GM12801 (cell line): Measurements from ENCODE around the gene GNAQ.

Experiments
- CTCF ChIP-seq: IDR thresholded peaks from one replicate; pipeline ENCODE4 v1.5.1; 2011; ENCODE audit warnings: control low read depth; ENCODE audit not compliant: insufficient read length; ENCODE audit errors: extremely low read depth

GNAQ gene

DNA sequence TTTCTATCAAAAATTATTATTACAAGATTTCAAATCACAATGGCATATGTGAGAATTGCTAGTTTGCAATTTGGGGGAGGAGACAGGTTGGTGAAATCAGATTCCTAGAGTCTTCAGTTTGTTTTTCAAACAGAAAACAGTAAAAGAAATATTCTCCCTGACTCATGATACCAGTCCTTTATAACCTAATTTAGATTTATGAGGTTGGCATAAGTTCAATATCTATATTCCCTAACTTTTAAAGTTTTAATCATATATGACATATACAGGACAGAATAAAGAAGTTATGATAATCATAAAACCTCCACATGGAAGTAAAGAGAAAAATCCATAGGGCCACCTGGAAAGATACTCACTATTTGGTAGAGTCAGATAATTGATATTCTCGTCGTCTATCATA, 216.4 kb downstream of the GNAQ start:
- no peak for TF ChIP-seq CTCF

- no peak for TF ChIP-seq CTCF
Observed at GRCh38 chr9:77811832-77812231, 219.8 kb downstream of the GNAQ start.

DNA sequence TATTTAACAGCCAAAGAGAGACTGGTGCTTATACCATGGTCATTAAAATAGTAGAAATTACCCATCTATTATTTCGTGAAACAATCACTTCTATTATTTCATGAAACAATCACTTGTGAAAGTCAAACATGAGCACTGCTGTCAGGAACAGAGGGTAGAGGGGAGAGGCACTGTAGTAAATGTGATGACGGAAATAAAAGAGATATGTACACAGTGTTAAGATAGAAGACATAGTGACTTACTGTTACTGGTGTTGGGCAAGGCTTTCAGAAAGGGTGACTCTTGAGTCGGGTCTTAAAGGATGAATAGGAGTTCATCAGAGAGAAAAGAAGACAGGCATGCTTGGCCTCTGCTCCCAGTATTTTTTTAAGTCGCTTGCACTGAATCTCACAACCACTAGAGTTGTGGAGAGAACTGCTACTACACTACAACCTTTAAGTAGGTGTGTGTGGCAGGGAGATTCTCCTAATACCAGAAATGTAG, 220.9 kb downstream of the GNAQ start:
- TF ChIP-seq CTCF = no peak

- TF ChIP-seq CTCF = no peak
Observed at GRCh38 chr9:77810047-77810446, 221.6 kb downstream of the GNAQ start.

DNA sequence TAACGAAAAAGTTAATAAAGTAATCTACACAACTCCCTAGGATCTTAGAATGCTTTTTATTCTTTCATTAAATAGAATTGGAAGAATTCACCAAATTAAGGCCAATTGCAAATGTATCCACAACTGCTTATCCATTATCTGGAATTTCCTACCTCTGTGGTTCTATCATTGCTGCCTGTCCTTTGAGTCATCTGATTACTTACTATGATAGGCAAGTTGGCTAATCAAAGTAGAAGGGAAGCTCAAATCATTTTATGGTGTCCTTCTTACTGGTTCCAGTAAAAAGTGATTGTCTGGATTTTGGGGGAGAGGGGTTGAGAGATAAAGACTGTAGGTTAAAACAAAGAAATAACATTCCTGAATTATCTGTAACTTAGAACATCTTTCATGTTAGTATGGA, 222.1 kb downstream of the GNAQ start:
- no peak for TF ChIP-seq CTCF

- TF ChIP-seq CTCF = no peak
Observed at GRCh38 chr9:77808751-77809081, 222.9 kb downstream of the GNAQ start.

- no peak for TF ChIP-seq CTCF
Observed at GRCh38 chr9:77807846-77808750, 223.5 kb downstream of the GNAQ start.

GRCh38 chr9:77807281-77807683, 224.3 kb downstream of the GNAQ start:
- no peak for TF ChIP-seq CTCF
